Fibroblast of skin of left quadriceps (primary cell): ENCODE measurements around the gene CLIC4.
"Not testable (repeated sequence)": the region's sequence is repeated elsewhere in the genome, so short reads cannot be mapped to it uniquely, and the experiment has no call there.

Experiments
- DNase-seq, 2 experiments: peaks; one replicate each; pipeline ENCODE4 v3.0.0-alpha.2; 2013; ENCODE audit warnings: low read depth in 2 of 2

Gene CLIC4

GRCh38 chr1:24806588-24806987 lies 61.3 kb downstream of the CLIC4 start:
- no peak for DNase-seq

GRCh38 chr1:24811494-24811893 lies 66.2 kb downstream of the CLIC4 start:
- not testable (repeated sequence) for DNase-seq

- not testable (repeated sequence) for DNase-seq
These were observed 75.0 kb downstream of the CLIC4 start for GRCh38 chr1:24820221-24820620.

- DNase-seq = no peak
These were observed 77.6 kb downstream of the CLIC4 start for GRCh38 chr1:24822887-24823286.

- DNase-seq = not testable (repeated sequence)
These were observed 78.2 kb downstream of the CLIC4 start for GRCh38 chr1:24823486-24823885.

- DNase-seq = no peak
These were observed 79.9 kb downstream of the CLIC4 start for GRCh38 chr1:24825174-24825573.

GRCh38 chr1:24826510-24826909 lies 81.3 kb downstream of the CLIC4 start:
- DNase-seq = no peak

GRCh38 chr1:24827379-24828135 lies 82.3 kb downstream of the CLIC4 start:
- DNase-seq = no peak

GRCh38 chr1:24828183-24828886 lies 83.1 kb downstream of the CLIC4 start:
- no peak for DNase-seq

GRCh38 chr1:24828887-24829192 lies 83.6 kb downstream of the CLIC4 start:
- no peak for DNase-seq

GRCh38 chr1:24830680-24831272 lies 85.5 kb downstream of the CLIC4 start:
- DNase-seq = peak; percentile 44 to 59

GRCh38 chr1:24841593-24841992 lies 96.3 kb downstream of the CLIC4 start:
- no peak for DNase-seq

GRCh38 chr1:24846671-24847070 lies 101.4 kb downstream of the CLIC4 start:
- no peak for DNase-seq

GRCh38 chr1:24847995-24848881 lies 103.0 kb downstream of the CLIC4 start:
- DNase-seq = peak; percentile 73 to 75

- DNase-seq = no peak
These were observed 104.5 kb downstream of the CLIC4 start for GRCh38 chr1:24849672-24850295.

- peak; percentile 42 to 43 for DNase-seq
These were observed 105.2 kb downstream of the CLIC4 start for GRCh38 chr1:24850328-24850920.

GRCh38 chr1:24853649-24854048 lies 108.4 kb downstream of the CLIC4 start:
- DNase-seq = no peak

- DNase-seq = no peak
These were observed 110.2 kb downstream of the CLIC4 start for GRCh38 chr1:24855474-24855873.

GRCh38 chr1:24856787-24857506 lies 111.7 kb downstream of the CLIC4 start:
- DNase-seq = no peak

- no peak for DNase-seq
These were observed 112.4 kb downstream of the CLIC4 start for GRCh38 chr1:24857507-24858133.
